ENCODE data around the gene CA9.

The CA9 gene

DNA sequence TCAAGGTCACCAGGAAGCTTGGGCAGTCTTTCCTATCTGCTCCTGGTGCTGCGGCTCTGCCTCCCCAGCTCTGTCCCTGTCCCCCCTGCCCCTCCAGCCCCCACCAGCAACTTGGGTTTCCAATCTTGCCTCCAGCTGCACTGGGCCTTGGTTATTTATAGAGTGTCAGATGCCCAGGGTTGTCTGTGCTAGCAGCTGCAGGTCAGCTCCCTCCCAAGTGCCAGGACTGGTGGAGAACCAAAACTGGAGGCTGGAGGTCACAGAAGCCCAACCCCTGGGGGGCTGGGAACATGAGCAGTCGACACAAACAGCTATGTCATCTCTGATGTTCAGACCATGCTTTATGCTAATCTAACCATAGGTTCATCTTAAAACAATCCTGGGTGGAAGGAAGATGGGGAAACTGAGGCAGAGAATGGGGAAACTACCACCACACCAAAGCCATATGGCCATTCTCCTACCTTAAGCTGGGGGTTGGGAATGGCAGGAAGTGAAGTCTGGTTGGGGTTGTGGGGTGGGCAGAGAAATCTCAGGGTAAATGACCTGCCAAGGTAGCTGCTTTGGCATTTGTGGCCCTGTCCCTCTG, 14.3 kb downstream of the CA9 start:
- TF ChIP-seq EGR1 (IDR thresholded peaks at IDR 0.05) = no peak
- no peak for TF ChIP-seq CEBPB (IDR thresholded peaks at IDR 0.05)
- TF ChIP-seq CREB1 (IDR thresholded peaks at IDR 0.05; ENCODE audit: low read depth) = no peak
- no peak for TF ChIP-seq YY1 (IDR thresholded peaks at IDR 0.05; ENCODE audit: low read depth)
- TF ChIP-seq TAF1 (IDR thresholded peaks at IDR 0.05; ENCODE audit: low read depth) = no peak
- TF ChIP-seq TEAD4 (IDR thresholded peaks at IDR 0.05) = no peak
- TF ChIP-seq NFIC (IDR thresholded peaks at IDR 0.05) = no peak
- no peak for TF ChIP-seq MAX (IDR thresholded peaks at IDR 0.05)
- TF ChIP-seq EP300 (IDR thresholded peaks at IDR 0.05; ENCODE audit: borderline replicate concordance) = no peak
- no peak for TF ChIP-seq RAD21 (IDR thresholded peaks at IDR 0.05; ENCODE audit: low read depth)
- TF ChIP-seq, protein P1, sequence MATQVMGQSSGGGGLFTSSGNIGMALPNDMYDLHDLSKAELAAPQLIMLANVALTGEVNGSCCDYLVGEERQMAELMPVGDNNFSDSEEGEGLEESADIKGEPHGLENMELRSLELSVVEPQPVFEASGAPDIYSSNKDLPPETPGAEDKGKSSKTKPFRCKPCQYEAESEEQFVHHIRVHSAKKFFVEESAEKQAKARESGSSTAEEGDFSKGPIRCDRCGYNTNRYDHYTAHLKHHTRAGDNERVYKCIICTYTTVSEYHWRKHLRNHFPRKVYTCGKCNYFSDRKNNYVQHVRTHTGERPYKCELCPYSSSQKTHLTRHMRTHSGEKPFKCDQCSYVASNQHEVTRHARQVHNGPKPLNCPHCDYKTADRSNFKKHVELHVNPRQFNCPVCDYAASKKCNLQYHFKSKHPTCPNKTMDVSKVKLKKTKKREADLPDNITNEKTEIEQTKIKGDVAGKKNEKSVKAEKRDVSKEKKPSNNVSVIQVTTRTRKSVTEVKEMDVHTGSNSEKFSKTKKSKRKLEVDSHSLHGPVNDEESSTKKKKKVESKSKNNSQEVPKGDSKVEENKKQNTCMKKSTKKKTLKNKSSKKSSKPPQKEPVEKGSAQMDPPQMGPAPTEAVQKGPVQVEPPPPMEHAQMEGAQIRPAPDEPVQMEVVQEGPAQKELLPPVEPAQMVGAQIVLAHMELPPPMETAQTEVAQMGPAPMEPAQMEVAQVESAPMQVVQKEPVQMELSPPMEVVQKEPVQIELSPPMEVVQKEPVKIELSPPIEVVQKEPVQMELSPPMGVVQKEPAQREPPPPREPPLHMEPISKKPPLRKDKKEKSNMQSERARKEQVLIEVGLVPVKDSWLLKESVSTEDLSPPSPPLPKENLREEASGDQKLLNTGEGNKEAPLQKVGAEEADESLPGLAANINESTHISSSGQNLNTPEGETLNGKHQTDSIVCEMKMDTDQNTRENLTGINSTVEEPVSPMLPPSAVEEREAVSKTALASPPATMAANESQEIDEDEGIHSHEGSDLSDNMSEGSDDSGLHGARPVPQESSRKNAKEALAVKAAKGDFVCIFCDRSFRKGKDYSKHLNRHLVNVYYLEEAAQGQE (IDR thresholded peaks at IDR 0.05; ENCODE audit: low read depth) = no peak
- no peak for TF ChIP-seq ZBTB7A (IDR thresholded peaks at IDR 0.05; ENCODE audit: low read depth)
- no peak for TF ChIP-seq FOXM1 (IDR thresholded peaks at IDR 0.05; ENCODE audit: borderline replicate concordance, low read depth)

DNA sequence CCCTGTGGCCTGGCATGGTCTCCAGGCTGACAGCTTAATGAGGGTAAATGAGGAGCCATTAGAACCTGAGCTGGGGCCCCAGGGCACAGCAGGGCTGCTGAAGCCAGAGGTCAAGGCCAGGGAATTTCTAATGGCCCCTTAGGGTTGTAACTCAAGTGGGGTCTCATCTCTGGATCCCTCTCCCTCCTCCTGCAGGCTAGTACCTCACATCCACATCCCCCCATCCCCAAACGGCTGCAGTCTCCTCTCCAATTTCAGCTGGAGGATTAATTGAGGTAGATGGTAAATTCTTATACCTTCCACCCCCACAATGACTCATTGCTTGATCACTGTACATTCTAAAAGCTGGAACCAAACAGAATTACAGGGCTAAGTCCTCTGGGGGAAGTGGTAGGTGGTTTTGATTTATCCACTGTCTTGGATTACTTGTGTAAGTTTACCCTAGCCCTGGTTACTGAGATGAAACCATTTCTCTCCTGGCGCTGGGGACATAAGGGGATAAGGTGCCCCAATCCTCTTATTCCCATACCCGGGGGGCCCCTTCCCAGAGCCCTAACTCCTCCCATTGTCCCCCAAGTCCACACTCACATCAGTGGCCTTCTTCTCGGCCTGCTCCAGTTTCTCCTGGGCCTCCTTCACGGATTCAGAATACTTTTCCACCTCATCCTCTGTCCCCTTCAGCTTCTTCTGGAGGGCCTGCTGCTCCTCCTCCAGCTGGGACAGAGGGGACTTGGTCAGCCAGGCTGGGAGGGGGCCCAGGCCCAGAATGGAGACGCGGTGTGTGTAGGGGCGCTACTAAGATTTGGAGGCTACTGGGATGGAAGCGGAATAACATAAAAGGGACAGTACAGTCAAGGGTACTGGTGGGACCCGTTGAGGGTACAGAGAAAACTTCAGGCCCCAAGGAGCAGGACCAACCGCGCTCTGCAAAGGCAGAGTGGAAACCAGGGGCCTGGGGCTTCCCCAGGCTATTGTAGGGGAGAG, 15.1 kb downstream of the CA9 start:
- TF ChIP-seq FOXM1 (IDR thresholded peaks at IDR 0.05; ENCODE audit: borderline replicate concordance, low read depth) = no peak
- peak; percentile 26; the same call in 1 of the 2 replicates for TF ChIP-seq EGR1 (IDR thresholded peaks at IDR 0.05)

DNA sequence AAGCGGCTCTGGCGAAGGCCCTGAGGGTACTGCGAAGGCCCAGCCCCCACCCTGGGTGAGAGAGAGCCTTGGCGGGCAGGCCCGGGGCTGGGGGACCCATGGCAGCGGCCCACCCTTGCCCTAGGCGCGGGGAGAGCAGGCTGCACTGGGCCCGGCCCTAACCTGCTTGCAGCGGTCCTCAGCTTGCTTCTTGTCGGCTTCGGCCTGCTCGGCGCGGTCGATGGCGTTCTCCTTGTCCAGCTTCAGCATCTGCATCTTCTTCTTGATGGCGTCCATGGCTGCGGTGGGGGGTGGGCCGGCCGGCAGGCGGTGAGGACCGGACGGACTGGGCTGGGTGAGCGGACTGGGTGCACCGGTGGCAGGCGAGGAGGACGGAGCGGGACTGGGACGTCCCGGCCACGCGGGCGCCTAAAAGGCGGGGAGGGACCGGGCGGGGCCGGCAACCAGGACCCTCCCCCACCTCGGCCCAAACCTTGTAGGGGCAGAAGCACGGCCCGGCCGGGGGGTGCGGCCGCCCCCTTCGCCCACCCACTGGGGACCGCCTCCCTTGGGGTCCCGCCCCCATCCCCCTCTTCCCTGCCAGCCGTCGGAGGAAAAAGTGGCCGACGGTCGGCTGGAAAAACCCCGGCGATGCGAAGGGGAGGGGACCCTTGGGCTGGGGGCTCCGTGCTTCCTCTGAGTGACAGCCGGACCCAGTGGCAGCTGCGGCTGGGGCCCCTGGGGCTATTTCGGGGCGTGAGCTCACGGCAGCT, 16.0 kb downstream of the CA9 start, which contains the start of gene TPM2:
Gene TPM2, minus strand, starts transcription at position 384 of the 752 bp plus-strand sequence. Its CDS starts 108 bp downstream, at position 276.
- TF ChIP-seq MAX (IDR thresholded peaks at IDR 0.05) (no peak), TAF1 (IDR thresholded peaks at IDR 0.05; ENCODE audit: low read depth) (no peak), ZBTB7A (IDR thresholded peaks at IDR 0.05; ENCODE audit: low read depth) (no peak; the same call in 1 of the 2 replicates), FOXM1 (IDR thresholded peaks at IDR 0.05; ENCODE audit: borderline replicate concordance, low read depth) (no peak), NFIC (IDR thresholded peaks at IDR 0.05) (no peak), YY1 (IDR thresholded peaks at IDR 0.05; ENCODE audit: low read depth) (no peak), CEBPB (IDR thresholded peaks at IDR 0.05) (no peak), USF1 (IDR thresholded peaks at IDR 0.05) (no peak), TCF12 (IDR thresholded peaks at IDR 0.05; ENCODE audit: low read depth) (no peak), EP300 (IDR thresholded peaks at IDR 0.05; ENCODE audit: borderline replicate concordance) (no peak), CREB1 (IDR thresholded peaks at IDR 0.05; ENCODE audit: low read depth) (no peak)
- TF ChIP-seq, protein P1 (IDR thresholded peaks at IDR 0.05; ENCODE audit: low read depth) = no peak

DNA sequence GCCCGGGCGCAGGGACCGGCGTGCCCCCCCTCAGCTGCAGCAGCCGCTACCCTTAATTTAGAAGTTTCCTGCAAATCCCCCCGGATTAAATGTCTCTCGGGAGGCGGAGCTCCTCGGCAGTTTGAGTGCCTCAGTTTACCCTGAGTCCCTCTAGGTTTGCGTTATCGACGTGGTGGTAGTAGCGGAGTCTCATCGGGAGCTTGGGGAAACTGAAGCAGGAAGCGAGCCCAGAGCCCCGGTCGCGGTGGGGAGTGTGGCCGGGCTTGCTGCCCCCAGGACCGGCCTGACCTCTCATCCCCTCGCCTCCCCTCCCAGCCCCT, 16.5 kb downstream of the CA9 start:
- TF ChIP-seq FOXM1 (IDR thresholded peaks at IDR 0.05; ENCODE audit: borderline replicate concordance, low read depth) (no peak), TAF1 (IDR thresholded peaks at IDR 0.05; ENCODE audit: low read depth) (no peak), TEAD4 (IDR thresholded peaks at IDR 0.05) (no peak), CEBPB (IDR thresholded peaks at IDR 0.05) (no peak), EGR1 (IDR thresholded peaks at IDR 0.05) (no peak), USF1 (IDR thresholded peaks at IDR 0.05) (no peak), TCF12 (IDR thresholded peaks at IDR 0.05; ENCODE audit: low read depth) (no peak), NFIC (IDR thresholded peaks at IDR 0.05) (no peak), EP300 (IDR thresholded peaks at IDR 0.05; ENCODE audit: borderline replicate concordance) (no peak), MAX (IDR thresholded peaks at IDR 0.05) (no peak), RAD21 (IDR thresholded peaks at IDR 0.05; ENCODE audit: low read depth) (no peak), ZBTB7A (IDR thresholded peaks at IDR 0.05; ENCODE audit: low read depth) (no peak), CREB1 (IDR thresholded peaks at IDR 0.05; ENCODE audit: low read depth) (no peak), YY1 (IDR thresholded peaks at IDR 0.05; ENCODE audit: low read depth) (no peak)
- TF ChIP-seq, protein P1 (IDR thresholded peaks at IDR 0.05; ENCODE audit: low read depth) = no peak
